Sigmoid colon (tissue), 7 donors: ENCODE measurements around the gene MKI67. TPM values are rescaled to one million over a fixed set of nuclear protein-coding genes. Genes with fewer than 3 reads are reported as not detected.

ENCODE experiments used
- DNase-seq: peaks from one replicate; pipeline ENCODE4 v3.0.0-alpha.2; 2019
- H3K27ac ChIP-seq, 4 donors: fragments of 200-600 bp; sonication (generic); one replicate each; pipeline ENCODE4 v1.5.1; 2016 to 2019; ENCODE audit warnings: mild to moderate bottlenecking in 1 of 4
- H3K27me3 ChIP-seq, 3 donors: fragments of 200-600 bp; sonication (generic); one replicate each; pipeline ENCODE4 v1.5.1; 2019; ENCODE audit warnings: mild to moderate bottlenecking in 1 of 3
- H3K36me3 ChIP-seq, 4 donors: fragments of 200-600 bp; sonication (generic); one replicate each; pipeline ENCODE4 v1.5.1; 2016 to 2019
- H3K4me1 ChIP-seq, 4 donors: fragments of 200-600 bp; sonication (generic); one replicate each; pipeline ENCODE4 v1.5.1; 2017 to 2019
- H3K4me3 ChIP-seq, 4 donors: fragments of 200-600 bp; sonication (generic); one replicate each; pipeline ENCODE4 v1.5.1; 2017 to 2019; ENCODE audit warnings: mild to moderate bottlenecking in 2 of 4, moderate library complexity in 1 of 4
- H3K9me3 ChIP-seq, 4 donors: fragments of 200-600 bp in 3 of 4; sonication (generic) in 3 of 4; one replicate each; pipeline versions ENCODE4 v1.5.1 to v1.6.1; 2013 to 2019
- CTCF ChIP-seq, 4 experiments: fragments of 450-650 bp in 3 of 4; fragments of 200-600 bp in 1 of 4; IDR thresholded peaks; one replicate each; pipeline ENCODE4 v1.5.1; 2016 to 2019; ENCODE audit warnings: antibody characterized with exemption in 4 of 4, mild to moderate bottlenecking in 3 of 4, moderate library complexity in 2 of 4
- EP300 ChIP-seq, 4 donors: sonication (generic); formaldehyde crosslinking; IDR thresholded peaks; one replicate each; pipeline ENCODE4 v1.6.1; 2017; ENCODE audit warnings: antibody characterized with exemption in 4 of 4
- POLR2A ChIP-seq, 2 donors: fragments of 450-650 bp; IDR thresholded peaks; one replicate each; pipeline ENCODE4 v1.6.1; 2016; ENCODE audit warnings: antibody characterized with exemption in 2 of 2, mild to moderate bottlenecking in 2 of 2, moderate library complexity in 2 of 2
- POLR2AphosphoS5 ChIP-seq, 4 donors: sonication (generic); formaldehyde crosslinking; IDR thresholded peaks; one replicate each; pipeline ENCODE4 v1.6.1; 2017; ENCODE audit warnings: antibody characterized with exemption in 4 of 4
- WGBS, 2 donors: extraction: QIAGEN DNeasy Blood & Tissue Kit; methylation state at CpG; one replicate each; pipeline ENCODE4 v1.1.7; 2013; 5-methylcytosine and 5-hydroxymethylcytosine counted together
- intact Hi-C: fragments of 100-400 bp; cut with DNase I; formaldehyde crosslinking; loops from one replicate; pipeline ENCODE4 v1.15.1; 2023
- polyA plus RNA-seq, 3 donors: library from polyadenylated mRNA; stranded (reverse); fragments of 200-250 nt; gene quantifications; one replicate each; pipeline ENCODE4 v1.2.3, GENCODE V29; 2013
- total RNA-seq, 4 donors: library from RNA; depleted of rRNA; stranded (reverse); fragments of >200 nt; gene quantifications; one replicate each; pipeline ENCODE4 v1.1.0, GENCODE V29; 2016
- donor health status: healthy with polysubstance abuse.
- donor health status: Bipolar disorder and iron deficiency.
- donor health status: healthy.

MKI67 gene
- total and polyA plus RNA-seq, 7 donors, result 0.49 to 29.0 (median 1.2) TPM

GRCh38 chr10:128116187-128116586 lies 10.0 kb downstream of the MKI67 start:
- H3K4me1 ChIP-seq, result no peaks in the 10 kb centered on the region
- TF ChIP-seq POLR2A (IDR thresholded peaks at IDR 0.05) (no peak), EP300 (IDR thresholded peaks at IDR 0.05) (no peak), CTCF (IDR thresholded peaks at IDR 0.05) (no peak)
- no peaks in the 10 kb centered on the region for H3K9me3 ChIP-seq
- H3K36me3 ChIP-seq, result no peaks in the 10 kb centered on the region
- no peak overlapping the region for H3K4me3 ChIP-seq
- DNase-seq, result no peak
- no peak overlapping the region for H3K27ac ChIP-seq
- intact Hi-C loops, result no loop called here
- peaks cover 0 to 15% (median 14%) of the 10 kb centered on the region in 3 donors for H3K27me3 ChIP-seq
- WGBS, 2 donors, result 99% methylated on average over 4 of the region's 4 CpGs

GRCh38 chr10:128115356-128115755 lies 10.9 kb downstream of the MKI67 start:
- DNase-seq, result no peak
- WGBS, 2 donors, result 98% methylated on average over 8 of the region's 8 CpGs
- Histone ChIP-seq H3K4me1 (no peaks in the 10 kb centered on the region), H3K36me3 (no peaks in the 10 kb centered on the region), H3K27me3 (peaks cover 0 to 14% (median 8%) of the 10 kb centered on the region in 3 donors), H3K4me3 (no peak overlapping the region), H3K27ac (no peak overlapping the region), H3K9me3 (no peaks in the 10 kb centered on the region)
- intact Hi-C loops, result no loop called here
- TF ChIP-seq POLR2AphosphoS5 (IDR thresholded peaks at IDR 0.05), result no peak
- TF ChIP-seq POLR2A (IDR thresholded peaks at IDR 0.05), result no peak
- no peak for TF ChIP-seq EP300 (IDR thresholded peaks at IDR 0.05)
- TF ChIP-seq CTCF (IDR thresholded peaks at IDR 0.05), result no peak

GRCh38 chr10:128114901-128115300 lies 11.3 kb downstream of the MKI67 start:
- Histone ChIP-seq H3K27ac (no peak overlapping the region), H3K27me3 (peaks cover 0 to 10% (median 3%) of the 10 kb centered on the region in 3 donors)
- intact Hi-C loops, result no loop called here

GRCh38 chr10:128113026-128113425 lies 13.2 kb downstream of the MKI67 start:
- WGBS, 2 donors, result 95 to 97% methylated on average over 13 of the region's 13 CpGs
- no peak overlapping the region for H3K27ac ChIP-seq
- DNase-seq, result no peak
- no peak for TF ChIP-seq EP300 (IDR thresholded peaks at IDR 0.05)
- no peak for TF ChIP-seq CTCF (IDR thresholded peaks at IDR 0.05)
- no peak for TF ChIP-seq POLR2A (IDR thresholded peaks at IDR 0.05)
- no peak for TF ChIP-seq POLR2AphosphoS5 (IDR thresholded peaks at IDR 0.05)
- intact Hi-C loops, result no loop called here
- H3K9me3 ChIP-seq, result no peaks in the 10 kb centered on the region
- H3K27me3 ChIP-seq, result peaks cover 0 to 5% (median 0%) of the 10 kb centered on the region in 3 donors
- no peaks in the 10 kb centered on the region for H3K36me3 ChIP-seq
- no peaks in the 10 kb centered on the region for H3K4me1 ChIP-seq
- H3K4me3 ChIP-seq, result no peak overlapping the region

More at GRCh38 chr10:128114901-128115300, 11.3 kb downstream of the MKI67 start:
- no peak for DNase-seq
- no peaks in the 10 kb centered on the region for H3K4me1 ChIP-seq
- no peaks in the 10 kb centered on the region for H3K36me3 ChIP-seq
- WGBS, 2 donors, result 93 to 96% methylated on average over 2 of the region's 2 CpGs
- no peak overlapping the region for H3K4me3 ChIP-seq
- no peak for TF ChIP-seq POLR2A (IDR thresholded peaks at IDR 0.05)
- H3K9me3 ChIP-seq, result no peaks in the 10 kb centered on the region

- intact Hi-C loops, result no loop called here
- no peaks in the 10 kb centered on the region for H3K36me3 ChIP-seq
- H3K4me3 ChIP-seq, result no peak overlapping the region
- H3K9me3 ChIP-seq, result no peaks in the 10 kb centered on the region
- H3K4me1 ChIP-seq, result no peaks in the 10 kb centered on the region
- peaks cover 0 to 3% (median 0%) of the 10 kb centered on the region in 3 donors for H3K27me3 ChIP-seq
- no peak overlapping the region for H3K27ac ChIP-seq
- TF ChIP-seq POLR2A (IDR thresholded peaks at IDR 0.05) (no peak), POLR2AphosphoS5 (IDR thresholded peaks at IDR 0.05) (no peak), EP300 (IDR thresholded peaks at IDR 0.05) (no peak), CTCF (IDR thresholded peaks at IDR 0.05) (no peak)
- DNase-seq, result no peak
- WGBS, 2 donors, result 27 to 71% methylated on average over 6 of the region's 6 CpGs
Observed at GRCh38 chr10:128111696-128112095, 14.5 kb downstream of the MKI67 start.
